NCI-H1048 (cell line): ENCODE results near the gene GTF3C5.
"Not testable (repeated sequence)": the region's sequence is repeated elsewhere in the genome, so short reads cannot be mapped to it uniquely, and the experiment has no call there.

ENCODE experiments used
- DNase-seq: peaks from one replicate; lab custom pipeline; 2025; lab: John Stamatoyannopoulos, UW

The GTF3C5 gene

DNA sequence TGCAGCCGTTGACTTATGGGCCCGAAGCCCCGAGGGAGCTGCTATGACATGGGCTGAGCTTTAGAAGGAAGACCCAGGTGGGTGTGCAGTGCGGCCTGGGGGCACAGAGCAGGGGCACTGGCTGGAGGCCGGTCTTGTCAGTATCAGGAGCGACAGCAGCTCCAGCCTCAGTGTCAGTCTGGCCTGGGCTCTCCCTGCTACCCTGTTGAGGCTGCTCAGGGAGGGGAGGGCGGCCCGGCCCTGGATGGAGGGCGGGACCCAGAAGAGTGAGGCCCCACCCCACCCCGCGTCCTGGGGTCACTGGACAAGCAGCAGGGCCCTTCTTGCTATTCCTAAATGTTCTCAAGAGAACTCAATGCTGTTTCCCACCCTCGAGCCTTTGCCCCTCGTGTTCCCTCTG lies 34.3 kb upstream of the GTF3C5 start:
- no peak for DNase-seq

GRCh38 chr9:132997591-132997990 lies 33.2 kb upstream of the GTF3C5 start:
- DNase-seq: no peak

GRCh38 chr9:132998221-132998620 lies 32.6 kb upstream of the GTF3C5 start:
- not testable (repeated sequence) for DNase-seq

- no peak for DNase-seq
Observed at GRCh38 chr9:132998831-132999635, 31.8 kb upstream of the GTF3C5 start.

GRCh38 chr9:133002147-133003070 lies 28.4 kb upstream of the GTF3C5 start:
- no peak for DNase-seq

DNA sequence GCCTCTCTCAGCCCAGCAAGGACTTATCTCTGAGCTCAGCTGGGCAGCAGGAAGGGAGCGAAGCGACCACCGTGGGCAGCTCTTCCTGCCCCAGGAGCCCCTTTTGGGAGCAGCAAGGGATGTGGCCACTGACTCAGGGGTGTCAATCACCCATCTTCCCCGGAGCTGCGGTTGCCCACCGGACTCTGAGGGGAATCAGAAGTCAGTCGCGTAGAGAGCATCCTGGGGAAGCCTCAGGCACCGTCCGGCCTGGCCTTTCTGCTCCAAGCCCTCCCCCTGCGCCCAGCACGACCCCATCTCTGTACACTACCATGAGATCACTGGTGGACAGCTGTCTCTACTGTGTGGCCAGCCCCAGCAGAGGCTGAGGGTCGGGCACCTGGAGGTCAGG lies 27.7 kb upstream of the GTF3C5 start:
- no peak for DNase-seq

GRCh38 chr9:133003671-133004090 lies 27.1 kb upstream of the GTF3C5 start:
- DNase-seq: no peak

- no peak for DNase-seq
Observed at GRCh38 chr9:133004091-133004998, 26.5 kb upstream of the GTF3C5 start.

GRCh38 chr9:133004999-133005760 lies 25.6 kb upstream of the GTF3C5 start:
- no peak for DNase-seq

- no peak for DNase-seq
Observed at GRCh38 chr9:133005957-133006356, 24.8 kb upstream of the GTF3C5 start.

- DNase-seq: no peak
Observed at GRCh38 chr9:133006731-133007352, 24.0 kb upstream of the GTF3C5 start.

DNA sequence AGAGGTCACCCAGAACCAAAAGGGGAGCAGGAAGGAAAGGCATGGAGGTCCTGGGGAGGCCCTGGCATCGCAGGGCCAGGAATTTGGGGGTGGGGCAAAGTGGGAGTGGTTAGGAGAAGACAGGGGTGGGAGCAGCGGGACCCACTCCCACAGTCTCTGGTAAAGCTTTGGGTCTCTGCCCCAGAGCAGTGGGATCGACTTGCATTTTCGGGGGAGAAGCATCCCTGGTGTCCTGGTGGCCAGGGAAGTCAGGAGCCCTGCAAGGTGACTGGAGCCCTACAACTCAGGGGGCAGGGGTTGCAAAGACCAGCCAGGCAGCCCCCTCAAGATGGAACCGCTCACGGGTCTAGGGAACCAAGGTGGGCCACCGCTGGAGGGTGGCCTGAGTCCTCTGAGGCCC lies 22.4 kb upstream of the GTF3C5 start:
- DNase-seq: no peak

GRCh38 chr9:133008824-133009223 lies 22.0 kb upstream of the GTF3C5 start:
- no peak for DNase-seq

DNA sequence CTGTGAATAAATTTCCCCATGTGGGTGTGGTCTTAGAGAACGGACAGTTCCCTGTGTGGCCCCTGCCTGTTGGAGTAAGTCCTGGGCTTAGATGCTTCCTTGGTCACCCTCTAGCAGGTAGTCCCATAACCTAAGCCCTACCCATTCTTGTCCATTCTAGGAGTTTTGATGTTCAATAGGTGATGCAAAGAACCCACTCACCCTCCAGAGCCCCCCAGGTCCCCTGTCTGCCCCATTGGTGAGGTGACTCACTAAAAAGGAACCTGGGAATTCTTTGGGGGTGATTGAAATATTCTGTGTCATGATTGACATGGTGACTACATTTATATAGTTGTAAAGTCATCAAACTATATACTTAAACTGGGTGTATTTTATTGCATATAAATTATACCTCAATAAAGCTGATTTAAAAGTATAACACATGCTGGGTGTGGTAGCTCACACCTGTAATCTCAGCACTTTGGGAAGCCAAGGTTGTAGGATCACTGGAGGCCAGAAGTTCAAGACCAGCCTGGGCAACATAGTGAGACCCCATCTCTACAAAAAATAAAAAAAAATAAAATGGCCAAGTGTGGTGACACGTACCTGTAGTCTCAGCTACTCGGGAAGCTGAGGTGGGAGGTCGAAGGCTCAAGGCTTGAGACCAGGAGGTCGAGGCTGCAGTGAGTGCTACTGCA lies 20.8 kb upstream of the GTF3C5 start:
- no peak for DNase-seq

GRCh38 chr9:133014696-133015095 lies 16.1 kb upstream of the GTF3C5 start:
- DNase-seq: no peak

DNA sequence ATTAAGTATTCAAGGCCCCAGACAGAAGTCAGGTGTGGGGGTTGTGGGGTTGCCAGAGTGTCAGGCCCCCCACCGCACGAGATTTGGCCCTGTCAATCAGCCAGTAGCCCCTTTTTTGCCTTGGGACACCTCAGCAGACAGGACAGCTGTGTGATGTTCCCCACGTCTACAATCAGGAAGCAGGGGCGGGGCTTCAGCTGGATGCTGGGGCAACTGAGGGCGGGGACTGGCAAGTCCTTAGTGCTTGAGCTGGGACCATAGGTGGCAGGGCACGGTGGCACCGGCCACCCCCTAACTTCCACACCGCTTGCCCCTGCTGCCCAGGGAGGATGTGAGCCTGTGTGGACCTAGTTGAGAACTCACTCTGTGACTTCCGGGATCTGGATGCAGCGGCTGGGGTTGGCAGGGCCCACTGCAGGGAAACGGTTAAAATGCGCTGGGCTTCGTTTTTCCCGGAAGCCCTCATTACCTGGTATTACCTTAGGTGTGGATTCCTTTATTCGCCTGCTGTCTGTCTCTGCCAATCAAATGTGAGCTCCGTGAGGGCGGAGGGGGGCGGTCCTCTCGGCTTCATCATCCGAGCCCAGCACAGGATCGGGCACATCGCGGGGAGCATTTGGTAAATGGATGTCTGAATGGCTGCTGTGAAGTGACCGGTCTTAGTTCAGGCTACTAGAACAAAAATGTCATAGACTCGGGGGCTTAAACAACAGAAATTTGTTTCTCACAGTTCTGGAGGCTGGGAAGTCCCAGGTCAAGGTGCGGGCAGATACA lies 7.5 kb upstream of the GTF3C5 start:
- no peak for DNase-seq

- no peak for DNase-seq
Observed at GRCh38 chr9:133026426-133026825, 4.4 kb upstream of the GTF3C5 start.

DNA sequence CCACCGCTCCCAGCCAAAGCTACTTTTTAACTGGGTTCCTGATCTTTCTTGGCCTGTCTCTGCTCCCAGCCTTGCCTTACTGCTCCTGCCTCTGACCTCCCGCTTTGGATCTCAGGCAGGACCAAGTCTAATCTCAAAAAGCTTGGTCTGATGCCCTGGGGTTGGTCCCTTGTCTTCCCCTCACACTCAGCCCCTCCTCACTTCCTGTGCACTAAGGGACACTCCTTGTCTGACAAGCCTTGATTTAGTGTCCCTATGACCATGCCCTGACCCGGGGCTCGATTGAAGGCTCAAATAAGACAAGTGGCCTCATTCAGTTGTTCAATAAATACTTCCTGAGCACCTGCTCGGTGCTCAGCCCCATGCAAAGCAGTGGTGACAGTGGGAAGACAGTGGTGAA lies 3.7 kb upstream of the GTF3C5 start:
- no peak for DNase-seq

GRCh38 chr9:133028221-133028620 lies 2.6 kb upstream of the GTF3C5 start:
- DNase-seq: no peak

GRCh38 chr9:133029994-133030316 lies 842 bp upstream of the GTF3C5 start:
- no peak for DNase-seq
